Activated CD4-positive, CD25-positive, alpha-beta regulatory T cell treated with anti-CD3 and anti-CD28 coated beads, Interleukin-2, amount 50 U/mL, for 16 hours (primary cell): ENCODE results near the gene ECT2L.

Experiments
- DNase-seq: peaks from one replicate; pipeline ENCODE4 v3.0.0-alpha.2; 2020; ENCODE audit warnings: low read depth, low spot score

Gene ECT2L

DNA sequence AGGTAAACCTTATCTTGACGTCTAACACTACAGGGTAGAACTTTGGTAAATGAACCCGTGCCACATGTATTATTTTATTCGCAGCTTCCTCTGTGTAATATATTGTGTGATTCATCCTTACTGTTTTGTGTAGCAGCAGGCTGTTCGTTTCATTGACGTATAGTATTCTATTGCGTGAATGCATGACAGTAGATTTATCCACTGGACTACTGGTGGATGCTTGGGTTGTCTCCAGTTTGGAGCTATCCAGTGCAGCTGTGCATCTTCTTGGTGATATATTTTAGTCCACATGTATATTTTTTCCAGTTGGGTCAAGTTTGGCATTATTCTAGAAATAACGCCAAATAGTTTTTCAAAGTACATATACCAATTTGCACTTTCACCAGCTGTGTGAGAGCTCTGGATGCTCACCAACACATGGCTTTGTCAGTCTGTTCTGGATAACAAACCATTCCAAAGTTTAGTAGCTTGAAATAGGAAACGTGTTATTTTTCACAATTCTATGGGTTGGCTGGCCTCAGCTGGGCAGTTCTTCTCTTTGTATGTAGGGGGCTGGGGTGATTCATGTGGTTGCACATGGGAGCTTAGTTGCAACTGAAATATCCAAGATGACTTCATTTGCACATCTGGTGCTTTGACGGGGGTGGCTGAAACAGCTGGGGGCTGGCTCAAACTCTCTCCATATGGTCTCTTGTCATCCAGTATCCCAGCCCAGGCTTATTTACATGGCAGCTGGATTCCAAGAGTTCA lies 9.3 kb downstream of the ECT2L start:
- DNase-seq = no peak

DNA sequence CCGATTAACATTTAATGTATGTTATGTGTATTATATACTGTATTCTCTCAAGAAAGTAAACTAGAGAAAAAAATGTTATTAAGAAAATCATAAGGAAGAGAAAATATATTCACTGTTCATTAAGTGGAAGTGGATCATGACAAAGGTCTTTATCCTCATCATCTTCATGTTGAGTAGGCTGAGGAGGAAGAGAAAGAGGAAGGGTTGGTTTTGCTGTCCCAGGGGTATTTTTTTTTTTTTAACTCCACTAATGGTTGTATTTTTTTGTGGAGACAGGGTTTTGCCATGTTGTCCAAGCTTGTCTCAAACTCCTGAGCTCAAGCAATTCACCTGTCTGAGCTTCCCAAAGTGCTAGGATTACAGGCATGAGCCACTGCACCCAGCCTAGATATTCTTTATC lies 11.0 kb downstream of the ECT2L start:
- DNase-seq = no peak

GRCh38 chr6:138809677-138810076 lies 13.8 kb downstream of the ECT2L start:
- no peak for DNase-seq

DNA sequence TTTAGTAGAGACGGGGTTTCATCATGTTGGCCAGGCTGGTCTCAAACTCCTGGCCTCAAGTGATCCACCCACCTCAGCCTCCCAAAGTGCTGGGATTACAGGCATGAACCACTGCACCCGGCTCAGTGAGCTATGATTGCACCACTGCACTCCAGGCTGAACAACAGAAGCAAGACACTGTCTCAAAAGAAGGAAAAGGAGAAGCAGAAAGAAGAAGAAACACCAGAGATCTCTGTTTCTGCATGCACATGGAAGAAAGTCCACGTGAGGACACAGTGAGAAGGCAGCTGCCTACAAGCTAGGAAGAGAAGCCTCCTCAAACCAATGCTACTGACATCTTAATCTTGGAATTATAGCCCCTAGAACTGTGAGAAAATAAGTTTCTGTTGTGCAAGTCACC lies 16.0 kb downstream of the ECT2L start:
- no peak for DNase-seq

- no peak for DNase-seq
Observed at GRCh38 chr6:138814179-138814834, 18.4 kb downstream of the ECT2L start.

- DNase-seq = no peak
Observed at GRCh38 chr6:138815221-138815620, 19.3 kb downstream of the ECT2L start.

GRCh38 chr6:138815797-138816528 lies 20.1 kb downstream of the ECT2L start:
- DNase-seq = no peak

- no peak for DNase-seq
Observed at GRCh38 chr6:138817799-138818198, 21.9 kb downstream of the ECT2L start.

- DNase-seq = no peak
Observed at GRCh38 chr6:138818496-138819194, 22.8 kb downstream of the ECT2L start.

DNA sequence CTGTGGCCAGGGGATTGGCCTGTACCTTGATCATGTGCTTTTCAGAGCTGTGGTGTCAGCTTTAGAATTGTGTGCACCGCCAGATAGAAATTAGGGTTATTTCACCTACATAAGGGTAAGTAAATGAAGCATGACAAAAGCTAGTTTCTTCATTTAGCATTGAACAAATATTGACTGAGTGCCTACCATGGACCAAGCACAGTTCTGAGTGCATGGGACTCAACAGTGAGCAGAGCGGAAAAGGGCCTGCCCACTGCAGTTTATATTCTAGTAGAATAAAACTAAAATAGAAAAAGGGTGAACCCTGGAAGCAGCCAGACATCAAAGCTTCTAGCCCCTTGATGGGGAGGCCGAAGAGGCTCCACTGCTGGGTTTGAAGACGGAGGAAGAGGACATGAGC lies 25.6 kb downstream of the ECT2L start:
- DNase-seq = no peak

GRCh38 chr6:138824482-138825144 lies 28.7 kb downstream of the ECT2L start:
- no peak for DNase-seq

- no peak for DNase-seq
Observed at GRCh38 chr6:138830248-138830647, 34.4 kb downstream of the ECT2L start.

DNA sequence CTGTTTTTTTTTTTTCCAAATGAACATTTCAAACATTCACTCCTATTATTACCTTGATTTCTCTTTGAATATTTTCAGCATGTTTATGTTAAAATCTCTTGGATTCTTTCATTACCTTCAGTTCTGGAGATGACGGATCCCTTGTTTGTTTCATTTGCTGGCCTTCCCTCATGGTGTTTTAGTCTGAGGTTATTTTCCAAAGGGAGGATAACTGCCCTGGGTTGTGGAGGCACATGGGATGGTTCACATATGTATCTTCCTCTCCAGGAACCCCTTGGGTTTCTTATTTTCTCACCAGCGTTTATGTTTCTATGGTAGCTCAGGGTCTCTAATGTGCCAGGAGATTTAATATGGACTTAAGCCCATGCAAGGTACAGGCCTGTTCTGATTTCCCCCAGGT lies 36.3 kb downstream of the ECT2L start:
- DNase-seq = no peak

- no peak for DNase-seq
Observed at GRCh38 chr6:138833816-138834539, 38.1 kb downstream of the ECT2L start.

- DNase-seq = no peak
Observed at GRCh38 chr6:138837246-138837645, 41.4 kb downstream of the ECT2L start.

DNA sequence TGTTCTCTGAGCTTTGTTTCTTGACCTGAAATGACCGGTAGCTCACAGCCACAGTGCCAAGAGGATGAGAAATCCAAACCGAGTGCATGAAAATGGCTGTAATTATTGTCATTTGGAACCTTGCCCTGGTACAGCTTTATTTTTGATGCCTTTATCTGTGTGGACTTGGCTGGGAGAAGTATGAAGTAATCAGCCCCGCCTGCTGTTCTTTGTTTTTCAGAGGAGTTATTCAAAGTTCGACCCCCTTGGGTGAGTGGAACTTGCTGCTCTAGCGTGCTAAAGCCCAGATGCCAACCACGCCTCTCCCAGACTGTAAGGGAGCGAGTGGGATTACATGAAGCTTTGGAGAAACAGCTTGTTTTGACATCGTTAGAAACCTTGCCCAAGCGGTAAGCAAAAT lies 48.3 kb downstream of the ECT2L start:
- no peak for DNase-seq

DNA sequence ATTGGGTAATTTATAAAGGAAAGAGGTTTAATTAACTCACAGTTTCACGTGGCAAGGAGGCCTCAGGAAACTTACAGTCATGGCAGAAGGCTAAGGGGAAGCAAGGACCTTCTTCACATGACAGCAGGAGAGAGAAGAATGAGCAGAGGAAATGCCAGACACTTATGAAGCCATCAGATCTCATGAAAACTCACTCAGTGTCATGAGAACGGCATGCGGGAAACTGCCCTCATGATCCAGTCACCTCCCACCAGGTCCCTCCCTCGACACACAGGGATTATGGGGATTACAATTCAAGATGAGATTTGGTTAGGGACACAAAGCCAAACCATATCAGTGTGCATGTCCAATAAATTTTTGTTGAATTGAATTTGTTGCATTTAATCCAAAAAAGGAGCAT lies 52.0 kb downstream of the ECT2L start:
- DNase-seq = no peak

DNA sequence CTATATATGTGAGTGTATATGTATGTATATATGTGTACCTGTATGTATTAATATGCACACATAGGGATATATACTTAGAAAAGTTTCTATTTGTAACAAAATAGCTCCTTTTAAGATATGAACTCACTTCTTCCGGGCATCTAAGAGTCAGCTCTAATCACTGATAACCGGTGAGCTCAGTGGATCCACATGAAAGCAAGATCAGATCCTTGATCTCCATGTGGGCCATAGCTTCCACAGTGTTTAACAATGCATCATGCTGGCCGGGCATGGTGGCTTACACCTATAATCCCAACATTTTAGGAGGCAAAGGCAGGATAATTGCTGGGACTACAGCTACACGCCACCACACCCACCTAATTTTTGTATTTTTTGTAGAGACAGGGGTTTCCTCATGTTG lies 52.6 kb downstream of the ECT2L start:
- no peak for DNase-seq

DNA sequence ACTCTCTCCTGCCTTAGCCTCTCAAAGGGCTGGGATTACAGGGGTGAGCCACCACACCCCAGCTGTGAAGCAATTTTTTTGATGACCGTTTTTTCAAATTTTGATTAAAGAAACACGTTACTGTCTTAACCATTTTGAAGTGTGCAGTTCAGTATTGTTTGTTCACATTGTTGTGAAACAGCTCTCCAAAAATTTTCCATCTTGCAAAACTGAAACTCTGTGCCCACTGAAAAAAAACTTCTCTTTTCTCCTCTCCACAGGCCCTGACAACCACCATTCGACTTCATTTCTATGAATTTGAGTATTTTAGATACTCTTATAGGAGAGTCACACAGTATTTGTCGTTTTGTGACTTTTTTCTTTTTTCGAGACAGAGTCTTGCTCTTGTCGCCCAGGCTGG lies 53.9 kb downstream of the ECT2L start:
- DNase-seq = no peak

DNA sequence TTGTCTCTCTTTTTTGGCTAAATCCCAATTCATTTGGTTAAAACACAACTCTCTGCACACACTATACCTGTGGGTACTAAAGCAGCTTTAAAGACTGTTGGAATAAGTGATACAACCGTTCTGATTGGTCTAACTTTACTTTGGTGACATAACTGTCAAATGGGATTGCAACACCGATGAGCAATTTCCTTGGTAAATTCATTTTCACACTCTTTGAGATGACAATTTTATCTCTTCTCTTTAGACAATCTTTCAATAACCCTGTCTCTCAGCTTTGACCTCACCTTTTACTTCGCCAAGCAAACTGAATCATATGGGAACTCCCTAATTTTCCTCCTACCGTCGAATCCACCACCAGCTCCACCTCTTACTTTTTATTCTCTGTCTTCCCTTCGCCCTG lies 60.8 kb downstream of the ECT2L start:
- DNase-seq = no peak

DNA sequence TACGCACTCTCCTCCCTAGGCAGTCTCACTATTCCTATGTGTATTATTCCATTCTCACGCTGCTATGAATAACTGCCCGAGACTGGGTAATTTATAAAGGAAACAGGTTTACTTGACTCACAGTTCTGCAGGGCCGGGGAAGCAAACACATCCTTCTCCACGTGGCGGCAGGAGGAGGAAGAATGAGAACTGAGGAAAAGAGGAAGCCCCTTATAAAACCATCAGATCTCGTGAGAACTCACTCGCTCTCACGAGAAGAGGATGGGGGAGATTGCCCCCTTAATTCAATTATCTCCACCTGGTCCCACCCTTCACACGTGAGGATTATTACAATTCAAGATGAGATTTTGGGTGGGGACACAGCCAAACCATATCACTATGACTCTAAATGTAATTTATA lies 61.9 kb downstream of the ECT2L start:
- DNase-seq = no peak
